H9 (cell line): ENCODE measurements around the gene RBPJL. TPM values are rescaled to one million over a fixed set of nuclear protein-coding genes. Genes with fewer than 3 reads are reported as not detected.

Experiments
- DNase-seq: peaks from one replicate; pipeline ENCODE4 v3.0.0-alpha.2; 2017
- H2AFZ ChIP-seq: one replicate; pipeline ENCODE4 v1.6.1; 2013; ENCODE audit warnings: mild to moderate bottlenecking, low read length, control low read depth, moderate library complexity
- H2AK5ac ChIP-seq: 2 replicates; pipeline ENCODE4 v1.6.1; 2013; ENCODE audit warnings: low read length, control low read depth, mixed read lengths; ENCODE audit not compliant: insufficient read length
- H2BK120ac ChIP-seq: one replicate; pipeline ENCODE4 v1.6.1; 2013; ENCODE audit warnings: low read depth, mild to moderate bottlenecking, low read length, control low read depth, inconsistent platforms; ENCODE audit not compliant: poor library complexity, severe bottlenecking
- H2BK12ac ChIP-seq: 2 replicates; pipeline ENCODE4 v1.6.1; 2013; ENCODE audit warnings: low read length, control low read depth, mixed read lengths, low read depth; ENCODE audit not compliant: insufficient read length
- H2BK15ac ChIP-seq: 2 replicates; pipeline ENCODE4 v1.6.1; 2013; ENCODE audit warnings: low read depth, low read length, control low read depth
- H2BK20ac ChIP-seq: one replicate; pipeline ENCODE4 v1.6.1; 2013; ENCODE audit warnings: low read depth, mild to moderate bottlenecking, low read length, control low read depth, inconsistent platforms; ENCODE audit not compliant: poor library complexity, severe bottlenecking
- H2BK5ac ChIP-seq: 2 replicates; pipeline ENCODE4 v1.6.1; 2013; ENCODE audit warnings: low read length, control low read depth, mixed read lengths; ENCODE audit not compliant: insufficient read length
- H3K14ac ChIP-seq: 2 replicates; pipeline ENCODE4 v1.6.1; 2013; ENCODE audit warnings: low read length, control low read depth; ENCODE audit not compliant: insufficient read depth
- H3K18ac ChIP-seq: 2 replicates; pipeline ENCODE4 v1.6.1; 2013; ENCODE audit warnings: low read depth, mild to moderate bottlenecking, mixed read lengths, low read length, control low read depth; ENCODE audit not compliant: insufficient read length
- H3K23ac ChIP-seq: 2 replicates; pipeline ENCODE4 v1.6.1; 2013; ENCODE audit warnings: low read length, control low read depth, mixed read lengths, low read depth; ENCODE audit not compliant: insufficient read length
- H3K23me2 ChIP-seq: 2 replicates; pipeline ENCODE4 v1.6.1; 2013; ENCODE audit warnings: low read depth, mild to moderate bottlenecking, mixed read lengths, low read length, control low read depth; ENCODE audit not compliant: insufficient read length, poor library complexity, severe bottlenecking
- H3K27ac ChIP-seq: 2 replicates; pipeline ENCODE4 v1.5.1; 2013; ENCODE audit warnings: low read length, control low read depth, mixed read lengths, low read depth; ENCODE audit not compliant: insufficient read length
- H3K27me3 ChIP-seq: 2 replicates; pipeline ENCODE4 v1.6.1; 2013; ENCODE audit warnings: low read length, control low read depth, inconsistent platforms; ENCODE audit not compliant: insufficient read depth
- H3K4ac ChIP-seq: 2 replicates; pipeline ENCODE4 v1.6.1; 2013; ENCODE audit warnings: low read depth, mild to moderate bottlenecking, control low read depth, inconsistent platforms, low read length, moderate library complexity
- H3K4me1 ChIP-seq: 2 replicates; pipeline ENCODE4 v1.6.1; 2013; ENCODE audit warnings: low read length, control low read depth, inconsistent platforms; ENCODE audit not compliant: insufficient read depth
- H3K4me2 ChIP-seq: 2 replicates; pipeline ENCODE4 v1.6.1; 2013; ENCODE audit warnings: low read length, control low read depth, mixed read lengths; ENCODE audit not compliant: insufficient read length, insufficient read depth
- H3K56ac ChIP-seq: 2 replicates; pipeline ENCODE4 v1.6.1; 2013; ENCODE audit warnings: low read depth, mild to moderate bottlenecking, mixed read lengths, low read length, control low read depth; ENCODE audit not compliant: insufficient read length
- H3K79me1 ChIP-seq: 2 replicates; pipeline ENCODE4 v1.6.1; 2013; ENCODE audit warnings: low read depth, mild to moderate bottlenecking, moderate library complexity, low read length, control low read depth, inconsistent platforms; ENCODE audit not compliant: insufficient read depth, poor library complexity, severe bottlenecking
- H3K79me2 ChIP-seq: 2 replicates; pipeline ENCODE4 v1.6.1; 2013; ENCODE audit warnings: low read length, control low read depth, inconsistent platforms; ENCODE audit not compliant: insufficient read depth
- H3K9ac ChIP-seq: 2 replicates; pipeline ENCODE4 v1.6.1; 2013; ENCODE audit warnings: low read length, control low read depth, mixed read lengths; ENCODE audit not compliant: insufficient read length; ENCODE audit errors: extremely low read depth
- H3K9me3 ChIP-seq: one replicate; pipeline ENCODE4 v1.6.1; 2013; ENCODE audit warnings: low read depth, low read length, inconsistent platforms; ENCODE audit not compliant: control insufficient read depth
- H3T11ph ChIP-seq: one replicate; pipeline ENCODE4 v1.6.1; 2013; ENCODE audit warnings: mild to moderate bottlenecking, low read length, control low read depth, inconsistent platforms
- H4K20me1 ChIP-seq: one replicate; pipeline ENCODE4 v1.6.1; 2013; ENCODE audit not compliant: control insufficient read depth, insufficient read length, insufficient read depth
- H4K5ac ChIP-seq: 2 replicates; pipeline ENCODE4 v1.6.1; 2013; ENCODE audit warnings: low read depth, mild to moderate bottlenecking, mixed read lengths, low read length, control low read depth; ENCODE audit not compliant: insufficient read length
- H4K8ac ChIP-seq: replicated peaks from 2 replicates; pipeline ENCODE4 v1.6.1; 2013; ENCODE audit warnings: low read length, control low read depth, mixed read lengths, low read depth; ENCODE audit not compliant: insufficient read length
- H4K91ac ChIP-seq: 2 replicates; pipeline ENCODE4 v1.6.1; 2013; ENCODE audit warnings: low read depth, mild to moderate bottlenecking, moderate library complexity, mixed read lengths, low read length, control low read depth; ENCODE audit not compliant: insufficient read length
- H3K27ac Mint-ChIP-seq, 3 experiments: 2 replicates in 2 of 3; 3 replicates in 1 of 3; pipeline ENCODE4 v1.8.0; 2020 to 2021; ENCODE audit warnings: mixed read lengths in 3 of 3, mild to moderate bottlenecking in 1 of 3, moderate library complexity in 1 of 3
- H3K27me3 Mint-ChIP-seq: 2 replicates; pipeline ENCODE4 v1.8.0; 2021; ENCODE audit warnings: low read depth, mild to moderate bottlenecking, moderate library complexity, mixed read lengths
- H3K36me3 Mint-ChIP-seq, 3 experiments: 2 replicates in 2 of 3; 3 replicates in 1 of 3; pipeline ENCODE4 v1.8.0; 2020 to 2021; ENCODE audit warnings: low read depth in 3 of 3, mixed read lengths in 3 of 3; ENCODE audit not compliant: insufficient read depth in 1 of 3
- H3K4me1 Mint-ChIP-seq, 2 experiments: 2 replicates each; pipeline ENCODE4 v1.8.0; 2020; ENCODE audit warnings: mixed read lengths in 2 of 2
- H3K4me3 Mint-ChIP-seq, 2 experiments: 2 replicates in 1 of 2; 3 replicates in 1 of 2; pipeline ENCODE4 v1.8.0; 2020 to 2021; ENCODE audit warnings: mild to moderate bottlenecking in 2 of 2, mixed read lengths in 2 of 2, moderate library complexity in 1 of 2
- H3K9me3 Mint-ChIP-seq, 2 experiments: 2 replicates in 1 of 2; 3 replicates in 1 of 2; pipeline ENCODE4 v1.8.0; 2020; ENCODE audit warnings: mild to moderate bottlenecking in 2 of 2, mixed read lengths in 2 of 2, moderate library complexity in 1 of 2
- CTCF ChIP-seq: fragments of 200-600 bp; sonication (generic); conservative IDR thresholded peaks from 3 replicates; pipeline ENCODE4 v1.8.0; 2021; ENCODE audit warnings: antibody characterized with exemption, mild to moderate bottlenecking
- WGBS: extraction: QIAGEN DNeasy Blood & Tissue Kit; methylation state at CpG from one replicate; pipeline ENCODE4 v1.1.7; 2013; ENCODE audit warnings: missing lambda C conversion rate, low lambda C conversion rate, mixed read lengths; ENCODE audit not compliant: insufficient read length; ENCODE audit errors: extremely low coverage; 5-methylcytosine and 5-hydroxymethylcytosine counted together
- total RNA-seq: library from RNA; stranded (reverse); gene quantifications from 2 replicates; pipeline ENCODE4 v1.2.1, GENCODE V29; 2021

Gene RBPJL
- total RNA-seq, 1 experiment from 2014 or later: 0.28 TPM

- H3K79me2 ChIP-seq: no peaks in the 10 kb centered on the region
- peaks cover 4 to 6% of the 10 kb centered on the region in 2 experiments; a peak in 2 of 5 replicates for H3K9me3 Mint-ChIP-seq
- no peak overlapping the region for H3K27ac Mint-ChIP-seq
- WGBS: no CpG with 5 or more reads among the region's 3 CpGs
- no peak overlapping the region for H3K23ac ChIP-seq
- no peak overlapping the region for H3K4me3 Mint-ChIP-seq
- H2BK5ac ChIP-seq: no peak overlapping the region
- peaks cover 10 to 22% of the 10 kb centered on the region in 2 experiments for H3K4me1 Mint-ChIP-seq
- no peaks in the 10 kb centered on the region for H3K4me1 ChIP-seq
- no peaks in the 10 kb centered on the region for H3K79me1 ChIP-seq
- H4K5ac ChIP-seq: no peak overlapping the region
- no peaks in the 10 kb centered on the region for H4K20me1 ChIP-seq
- no peak overlapping the region for H3K27ac ChIP-seq
- H3K4me2 ChIP-seq: no peak overlapping the region
- no peaks in the 10 kb centered on the region for H3K27me3 ChIP-seq
- H2AFZ ChIP-seq: no peak overlapping the region
- no peaks in the 10 kb centered on the region for H3K9me3 ChIP-seq
- peaks cover 2% of the 10 kb centered on the region for H3K23me2 ChIP-seq
- no peak overlapping the region for H3K14ac ChIP-seq
- H3K27me3 Mint-ChIP-seq: peaks cover 34% of the 10 kb centered on the region
- no peak overlapping the region for H2BK20ac ChIP-seq
- TF ChIP-seq CTCF: no peak
- H3K56ac ChIP-seq: no peak overlapping the region
- H3K18ac ChIP-seq: no peak overlapping the region
- H2AK5ac ChIP-seq: no peak overlapping the region
- no peak overlapping the region for H4K8ac ChIP-seq
- no peaks in the 10 kb centered on the region for H3K36me3 Mint-ChIP-seq
- DNase-seq: peak; percentile 10
- H2BK120ac ChIP-seq: no peak overlapping the region
- no peak overlapping the region for H3K9ac ChIP-seq
- H4K91ac ChIP-seq: no peak overlapping the region
- no peak overlapping the region for H2BK15ac ChIP-seq
- H2BK12ac ChIP-seq: no peak overlapping the region
- no peak overlapping the region for H3K4ac ChIP-seq
- H3T11ph ChIP-seq: no peak overlapping the region
Observed at GRCh38 chr20:45309075-45309474, 2.4 kb downstream of the RBPJL start.
